Measurements from ENCODE around the gene KBTBD3.
"Not testable (repeated sequence)": the region's sequence is repeated elsewhere in the genome, so short reads cannot be mapped to it uniquely, and the experiment has no call there.

Gene KBTBD3

DNA sequence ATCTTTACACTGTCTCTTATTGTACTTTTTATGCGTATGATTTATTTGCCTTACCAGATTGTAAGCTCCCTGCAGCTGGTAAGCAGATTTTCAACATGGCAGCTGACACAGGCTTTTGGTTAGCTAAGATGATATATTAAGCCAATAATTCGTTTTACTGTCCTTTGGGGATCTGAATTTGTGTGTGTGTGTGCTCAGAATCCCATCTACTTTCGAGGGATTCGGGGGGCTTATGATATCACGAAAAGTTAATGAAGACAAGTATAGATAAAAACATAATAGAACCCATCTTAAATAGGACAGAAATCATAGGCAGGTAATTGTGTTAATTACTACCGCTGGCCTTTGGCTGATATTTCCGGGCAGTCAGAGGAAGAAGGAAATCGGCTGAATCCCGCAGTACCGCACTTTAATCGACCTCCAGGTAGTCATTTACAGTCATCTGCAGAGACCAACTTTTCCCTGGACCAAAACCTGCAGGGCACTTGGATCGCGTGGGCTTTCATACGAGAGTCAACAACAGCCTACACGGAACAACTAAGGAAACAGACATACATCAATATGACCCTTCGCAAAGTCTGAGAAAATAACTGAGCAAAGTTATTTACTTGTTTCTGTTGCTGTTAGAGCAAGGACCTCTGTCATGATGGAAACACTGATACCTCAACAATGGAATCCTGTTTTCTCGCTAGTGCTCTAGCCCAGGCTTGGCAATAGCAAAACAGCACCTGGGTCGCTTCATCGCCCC is 802 bp downstream of the KBTBD3 start:
- TF ChIP-seq, protein P1, sequence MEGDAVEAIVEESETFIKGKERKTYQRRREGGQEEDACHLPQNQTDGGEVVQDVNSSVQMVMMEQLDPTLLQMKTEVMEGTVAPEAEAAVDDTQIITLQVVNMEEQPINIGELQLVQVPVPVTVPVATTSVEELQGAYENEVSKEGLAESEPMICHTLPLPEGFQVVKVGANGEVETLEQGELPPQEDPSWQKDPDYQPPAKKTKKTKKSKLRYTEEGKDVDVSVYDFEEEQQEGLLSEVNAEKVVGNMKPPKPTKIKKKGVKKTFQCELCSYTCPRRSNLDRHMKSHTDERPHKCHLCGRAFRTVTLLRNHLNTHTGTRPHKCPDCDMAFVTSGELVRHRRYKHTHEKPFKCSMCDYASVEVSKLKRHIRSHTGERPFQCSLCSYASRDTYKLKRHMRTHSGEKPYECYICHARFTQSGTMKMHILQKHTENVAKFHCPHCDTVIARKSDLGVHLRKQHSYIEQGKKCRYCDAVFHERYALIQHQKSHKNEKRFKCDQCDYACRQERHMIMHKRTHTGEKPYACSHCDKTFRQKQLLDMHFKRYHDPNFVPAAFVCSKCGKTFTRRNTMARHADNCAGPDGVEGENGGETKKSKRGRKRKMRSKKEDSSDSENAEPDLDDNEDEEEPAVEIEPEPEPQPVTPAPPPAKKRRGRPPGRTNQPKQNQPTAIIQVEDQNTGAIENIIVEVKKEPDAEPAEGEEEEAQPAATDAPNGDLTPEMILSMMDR (IDR thresholded peaks at IDR 0.05; ENCODE audit: extremely low read depth, missing control alignments) = no peak
- DNase-seq (ENCODE audit: low spot score) = no peak

DNA sequence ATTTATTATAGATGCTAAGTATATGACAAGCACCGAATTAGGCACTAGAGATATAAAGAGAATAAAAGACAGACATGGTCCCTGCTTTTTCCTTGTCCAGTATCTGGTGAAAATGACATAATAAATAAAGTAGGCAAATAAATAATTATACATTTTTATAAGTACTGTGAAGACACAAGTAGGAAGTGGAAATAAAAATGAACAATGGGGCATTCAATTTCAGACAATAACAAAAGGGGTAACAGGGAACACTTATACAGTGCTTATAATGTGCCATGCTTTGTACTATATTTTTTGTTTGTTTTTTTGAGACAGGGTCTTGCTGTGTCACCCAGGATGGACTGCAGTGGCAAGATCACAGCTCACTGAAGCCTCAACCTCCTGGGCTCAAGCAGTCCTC is 4.3 kb downstream of the KBTBD3 start:
- TF ChIP-seq, protein P1 (IDR thresholded peaks at IDR 0.05; ENCODE audit: extremely low read depth, missing control alignments) = no peak
- DNase-seq (ENCODE audit: low spot score) = no peak

DNA sequence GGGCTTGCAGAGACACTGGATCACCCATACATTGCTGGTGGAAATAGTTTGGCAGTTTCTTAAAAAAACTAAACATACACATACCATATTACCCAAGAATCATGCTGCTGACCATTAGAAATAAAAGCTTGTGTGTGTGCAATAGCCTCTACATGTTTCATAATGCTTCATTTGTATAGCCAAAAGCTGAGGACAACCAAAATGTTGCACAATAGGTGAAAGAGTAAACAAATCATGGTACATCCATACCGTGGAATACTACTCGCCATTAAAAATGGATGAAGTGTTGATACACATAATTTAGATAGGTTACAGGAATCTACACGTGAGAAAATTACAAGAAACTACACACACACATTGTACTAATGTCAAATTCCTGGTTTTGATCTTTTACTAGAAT is 6.5 kb downstream of the KBTBD3 start:
- no peak for DNase-seq (ENCODE audit: low spot score)
- TF ChIP-seq, protein P1 (IDR thresholded peaks at IDR 0.05; ENCODE audit: extremely low read depth, missing control alignments) = no peak

DNA sequence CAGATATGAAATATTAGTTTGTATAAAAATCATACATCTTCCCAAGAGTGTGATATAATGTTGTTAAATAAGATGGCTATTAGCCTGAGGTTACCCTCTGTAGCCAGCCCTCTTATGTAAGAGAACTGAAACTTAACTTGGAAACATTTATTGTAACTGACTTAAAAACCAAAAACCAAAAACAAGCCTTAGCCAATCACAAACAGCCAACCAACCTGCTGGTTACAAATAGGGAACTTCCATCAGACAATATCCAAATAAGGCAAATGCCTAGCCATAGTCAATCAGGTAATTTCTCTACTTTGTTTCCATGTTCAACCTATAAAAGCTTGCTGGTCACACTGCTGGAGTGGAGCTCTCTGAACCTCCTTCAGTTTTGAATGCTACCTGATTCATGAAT is 14.1 kb downstream of the KBTBD3 start:
- DNase-seq (ENCODE audit: low spot score) = no peak
- TF ChIP-seq, protein P1 (IDR thresholded peaks at IDR 0.05; ENCODE audit: extremely low read depth, missing control alignments) = no peak

DNA sequence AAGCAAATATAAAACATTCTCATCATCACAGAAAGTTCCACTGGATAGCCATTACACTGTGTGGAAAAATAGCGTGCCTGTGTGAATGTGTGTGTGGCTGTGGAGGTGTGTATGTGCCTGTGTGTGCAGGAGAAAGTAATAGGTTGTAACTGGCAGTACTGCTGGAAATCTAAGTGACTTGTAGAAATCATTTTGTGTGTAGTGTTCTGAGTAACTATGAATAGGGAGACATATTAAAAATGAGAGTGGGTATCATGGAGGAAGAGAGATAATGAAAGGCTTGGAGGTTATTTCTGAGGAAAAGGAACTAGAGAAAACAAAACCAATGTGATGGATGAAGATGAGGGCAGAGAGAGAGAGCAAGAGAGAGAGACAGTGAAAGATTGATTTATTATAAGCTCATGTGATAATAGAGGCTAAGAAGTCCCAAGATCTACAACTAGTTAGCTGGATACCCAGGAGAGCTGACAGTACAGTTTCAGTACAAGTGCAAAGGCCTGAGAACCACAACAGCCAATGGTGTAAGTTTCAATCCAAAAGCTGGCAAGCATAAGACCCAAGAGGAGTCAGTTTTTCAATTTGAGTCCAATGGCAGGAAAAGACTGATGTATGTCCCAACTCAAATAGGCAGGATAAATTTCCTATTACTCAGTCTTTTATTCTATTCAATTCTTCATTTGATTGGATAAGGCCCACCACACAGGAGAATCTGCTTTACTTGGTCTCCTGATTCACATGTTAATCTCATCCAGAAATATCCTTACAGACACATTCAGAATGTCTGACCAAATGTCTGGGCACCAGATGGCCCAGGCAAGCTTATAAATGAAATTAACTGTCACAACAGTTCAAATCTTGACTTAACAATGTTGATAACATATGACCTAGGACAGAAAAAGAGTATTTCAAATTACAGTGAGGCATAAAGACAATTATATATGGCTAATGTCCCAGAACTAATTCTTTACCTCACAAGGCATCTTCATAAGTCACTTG is 14.9 kb downstream of the KBTBD3 start:
- TF ChIP-seq, protein P1 (IDR thresholded peaks at IDR 0.05; ENCODE audit: extremely low read depth, missing control alignments) = no peak
- no peak for DNase-seq (ENCODE audit: low spot score)

DNA sequence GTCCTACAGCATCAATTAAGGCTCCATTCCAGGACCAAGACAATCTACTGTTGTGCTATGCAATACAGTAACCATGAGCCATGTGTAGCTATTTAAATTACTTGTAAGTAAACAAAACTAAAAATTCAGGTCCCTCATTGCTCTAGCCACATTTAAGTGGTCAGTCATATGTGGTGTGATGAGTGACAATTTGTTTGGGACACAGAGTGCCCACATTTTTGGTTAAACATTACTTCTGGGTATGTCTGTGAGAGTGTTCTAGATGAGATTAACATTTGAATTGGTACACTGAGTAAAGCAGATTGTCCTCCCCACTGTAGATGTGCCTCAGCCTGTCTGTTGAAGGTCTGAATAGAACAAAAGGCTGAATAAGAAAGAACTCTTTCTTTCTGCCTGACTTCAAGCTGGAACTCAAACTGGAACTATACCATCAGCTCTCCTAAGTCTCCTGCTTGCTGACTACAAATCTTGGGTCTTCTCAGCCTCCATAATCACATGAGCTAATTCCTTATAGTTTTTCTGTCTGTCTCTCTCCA is 15.8 kb downstream of the KBTBD3 start:
- TF ChIP-seq, protein P1 (IDR thresholded peaks at IDR 0.05; ENCODE audit: extremely low read depth, missing control alignments) = no peak
- no peak for DNase-seq (ENCODE audit: low spot score)

DNA sequence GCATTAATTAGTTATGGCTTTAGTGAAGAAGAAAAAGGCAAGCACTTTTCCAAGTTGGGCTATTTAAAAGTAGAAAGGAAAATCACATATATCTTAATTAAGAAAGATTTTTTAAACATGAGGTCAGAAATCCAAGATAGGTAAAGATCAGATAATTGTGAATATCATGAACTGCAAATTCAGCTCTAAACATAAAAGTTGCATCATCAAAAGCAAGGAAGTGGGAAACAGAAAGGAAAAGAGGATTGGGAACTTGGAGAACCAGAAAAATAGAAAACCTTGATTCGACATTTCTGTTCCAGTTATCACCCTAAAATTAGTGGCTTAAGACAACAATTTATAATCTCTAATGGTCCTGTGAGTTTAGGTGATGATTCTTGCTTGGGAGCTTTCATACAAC is 17.5 kb downstream of the KBTBD3 start:
- DNase-seq (ENCODE audit: low spot score) = no peak
- TF ChIP-seq, protein P1 (IDR thresholded peaks at IDR 0.05; ENCODE audit: extremely low read depth, missing control alignments) = no peak

DNA sequence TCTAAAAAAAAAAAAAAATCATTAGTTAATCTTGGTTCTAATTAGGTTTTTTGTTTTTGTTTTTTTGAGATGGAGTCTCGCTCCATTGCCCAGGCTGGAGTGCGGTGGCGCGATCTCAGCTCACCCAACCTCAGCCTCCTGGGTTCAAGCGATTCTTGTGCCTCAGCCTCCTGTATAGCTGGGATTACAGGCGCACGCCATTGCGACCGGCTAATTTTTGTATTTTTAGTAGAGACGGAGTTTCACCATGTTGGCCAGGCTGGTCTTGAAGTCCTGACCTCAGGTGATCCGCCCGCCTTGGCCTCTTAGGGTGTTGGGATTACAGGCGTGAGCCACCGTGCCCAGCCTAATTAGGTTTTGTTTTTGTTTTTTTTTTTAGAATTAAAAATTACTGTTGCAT is 18.8 kb downstream of the KBTBD3 start:
- not testable (repeated sequence) for DNase-seq (ENCODE audit: low spot score)
